ENCODE data around the gene RNASE1. TPM values are rescaled to one million over a fixed set of nuclear protein-coding genes. Genes with fewer than 3 reads are reported as not detected.
"Not testable (repeated sequence)": the region's sequence is repeated elsewhere in the genome, so short reads cannot be mapped to it uniquely, and the experiment has no call there.

Gene RNASE1
- total RNA-seq, 2 experiments from 2014 or later: not detected

DNA sequence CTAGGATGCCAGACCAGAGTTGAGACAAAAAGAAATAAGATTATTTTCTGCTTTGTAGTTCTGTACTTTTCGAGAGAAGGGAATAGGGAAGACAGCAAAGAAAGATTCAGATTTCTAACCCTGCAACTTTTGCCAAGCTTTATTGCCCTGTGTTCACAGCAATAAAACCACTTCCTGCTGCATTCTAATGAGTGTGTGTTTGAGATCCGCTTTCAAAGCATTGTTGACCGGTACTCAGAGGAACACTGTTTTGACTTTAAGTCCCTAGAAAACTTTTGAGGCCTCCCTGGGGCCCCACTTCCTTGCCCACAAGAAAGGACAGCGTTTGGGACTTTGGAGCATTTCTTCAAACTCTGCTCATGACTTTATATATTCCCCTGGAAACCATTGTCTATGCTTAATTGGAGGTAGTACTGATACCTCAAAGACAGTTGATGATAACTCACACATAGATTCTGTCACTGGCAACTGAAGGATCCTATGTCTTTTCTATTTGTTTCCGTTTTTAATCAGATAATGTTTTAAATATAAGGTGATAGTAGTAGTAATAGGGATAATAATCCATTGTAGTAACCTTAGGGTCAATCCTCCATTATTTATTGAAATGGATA lies 20.3 kb downstream of the RNASE1 start:
- POLR2A ChIA-PET: interaction anchor here (0.6 kb wide), 1 partner anchor 99 kb away, joined by 3 read pairs; no protein-coding TSS in a partner anchor
- CTCF ChIA-PET: no interaction called here

DNA sequence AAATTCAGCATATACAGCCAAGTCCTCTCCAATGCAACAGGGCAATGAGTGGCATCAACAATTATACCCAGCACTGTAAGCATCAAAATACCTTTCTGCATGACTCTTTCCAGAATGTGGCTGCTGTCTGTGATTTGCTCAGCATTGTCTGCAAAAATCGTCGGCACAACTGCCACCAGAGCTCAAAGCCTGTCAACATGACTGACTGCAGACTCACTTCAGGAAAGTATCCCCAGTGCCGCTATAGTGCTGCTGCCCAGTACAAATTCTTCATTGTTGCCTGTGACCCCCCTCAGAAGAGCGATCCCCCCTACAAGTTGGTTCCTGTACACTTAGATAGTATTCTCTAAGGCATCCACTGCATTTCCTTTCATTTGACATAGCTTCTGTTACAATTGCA lies 20.8 kb downstream of the RNASE1 start:
- ChIA-PET CTCF (no interaction called here), POLR2A (no interaction called here)

DNA sequence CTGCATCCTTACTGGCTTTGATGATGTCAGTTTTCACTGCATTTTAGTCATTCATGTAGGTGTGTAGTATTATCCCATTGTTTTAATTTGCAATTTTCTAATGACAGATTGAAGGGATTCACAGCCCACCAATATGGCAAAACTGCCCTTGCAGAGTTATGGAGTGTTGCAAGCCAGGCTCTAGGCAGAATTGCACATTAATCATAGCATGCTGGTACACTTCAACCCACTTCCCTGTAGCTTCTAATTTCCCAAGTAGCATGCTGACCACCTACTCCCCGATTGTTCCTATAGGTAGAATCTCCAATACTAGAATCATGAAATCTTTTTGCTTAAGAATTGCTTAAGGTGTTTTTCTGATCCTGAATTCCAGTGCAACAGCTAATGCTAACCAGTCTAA lies 26.7 kb downstream of the RNASE1 start:
- ChIA-PET CTCF (no interaction called here), POLR2A (no interaction called here)

DNA sequence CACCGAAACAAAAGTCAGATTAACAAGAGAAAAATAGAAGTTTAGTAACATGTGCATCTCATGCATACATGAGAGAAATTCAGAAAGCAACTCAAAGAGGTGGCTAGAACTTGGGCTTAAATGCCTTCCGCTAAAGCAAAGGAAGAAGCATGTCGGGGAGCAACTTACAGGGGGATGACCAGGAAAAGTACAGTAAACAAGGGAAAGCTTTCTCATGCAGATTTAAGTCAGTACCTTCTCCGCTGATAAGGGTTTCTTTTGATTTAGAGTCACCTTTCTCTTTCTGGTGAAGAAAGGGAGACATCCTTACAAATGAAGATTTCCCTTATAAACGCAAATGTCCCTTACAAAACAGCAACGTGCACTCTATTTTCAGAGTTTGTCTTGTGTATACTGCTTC lies 27.6 kb downstream of the RNASE1 start:
- POLR2A ChIA-PET: no interaction called here
- CTCF ChIA-PET: no interaction called here

DNA sequence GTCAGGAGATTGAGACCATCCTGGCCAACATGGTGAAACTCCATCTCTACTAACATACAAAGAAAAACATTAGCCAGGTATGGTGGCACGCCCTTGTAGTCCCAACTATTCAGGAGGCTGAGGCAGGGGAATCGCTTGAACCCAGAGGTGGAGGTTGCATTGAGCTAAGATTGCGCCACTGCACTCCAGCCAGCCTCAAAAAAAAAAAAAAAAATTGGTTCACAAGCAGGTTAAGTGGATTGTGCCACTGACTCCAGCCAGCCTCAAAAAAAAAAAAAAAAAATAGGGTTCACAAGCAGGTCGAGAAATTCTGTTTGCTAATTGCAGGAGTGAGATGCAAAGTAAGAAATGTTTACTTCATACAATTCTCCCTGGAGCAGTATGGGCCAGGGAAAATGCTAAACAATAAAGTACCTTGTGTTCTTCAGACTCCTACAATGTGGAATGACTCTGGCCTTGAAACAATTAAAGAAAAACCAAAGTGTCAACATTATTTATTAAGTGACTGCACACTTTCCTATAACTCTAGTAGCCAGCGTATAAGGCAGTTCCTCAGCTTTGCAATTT lies 28.3 kb downstream of the RNASE1 start:
- ChIA-PET POLR2A (no interaction called here), CTCF (no interaction called here)

DNA sequence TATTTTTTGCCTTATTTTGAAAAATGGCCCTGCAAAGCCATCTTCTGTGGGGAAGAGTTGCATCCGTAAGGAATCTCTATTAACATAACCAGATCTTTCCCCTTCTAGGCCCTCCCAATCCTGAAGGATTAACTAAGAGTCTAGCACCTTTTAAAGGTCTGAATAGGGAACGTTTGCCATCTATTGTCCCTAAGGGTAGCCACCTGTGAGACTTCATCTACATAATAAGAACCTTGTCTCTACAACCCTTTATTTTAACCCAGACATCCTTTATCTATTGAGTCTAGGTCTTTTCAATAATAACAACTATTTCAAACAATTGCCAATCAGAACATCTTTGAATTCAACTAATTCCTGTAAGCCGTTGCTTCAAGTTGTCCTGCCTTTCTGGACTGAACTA lies 30.0 kb downstream of the RNASE1 start:
- POLR2A ChIA-PET: no interaction called here

DNA sequence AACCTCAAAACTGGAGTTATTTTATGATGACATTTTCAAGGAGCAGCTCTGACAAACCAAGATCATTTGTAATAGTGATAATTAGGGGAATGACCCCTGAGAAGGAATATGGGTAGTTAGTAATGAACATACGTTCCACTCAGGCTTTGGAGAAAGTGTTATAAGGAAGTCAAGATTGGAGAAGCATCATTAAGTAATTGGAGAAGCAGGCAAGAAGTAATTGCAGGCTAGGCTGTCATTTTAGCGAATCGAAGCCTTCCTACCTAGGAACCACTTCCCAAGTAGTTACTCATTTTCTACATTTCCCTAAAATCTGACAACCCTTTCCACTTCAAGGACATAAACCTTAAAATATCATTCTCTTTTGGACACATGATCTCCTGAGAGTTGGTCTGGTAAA lies 33.2 kb downstream of the RNASE1 start:
- ChIA-PET CTCF (no interaction called here), POLR2A (no interaction called here)

More for the DNA sequence above, 30.0 kb downstream of the RNASE1 start:
- CTCF ChIA-PET: no interaction called here

DNA sequence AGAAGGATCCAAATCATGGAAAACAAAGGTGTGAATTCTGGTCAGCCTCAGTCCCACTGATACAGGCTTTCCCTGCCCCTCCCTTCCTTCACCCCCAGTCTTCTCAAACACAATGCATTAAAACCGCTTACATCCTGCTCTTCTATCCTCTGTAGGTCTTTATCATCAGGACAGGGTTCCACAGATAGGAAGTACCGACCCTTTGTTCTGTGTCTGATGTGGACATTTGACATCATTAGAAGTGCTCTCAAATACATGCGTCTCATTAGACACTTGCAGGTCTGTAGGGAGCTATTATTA lies 34.1 kb downstream of the RNASE1 start:
- ChIA-PET CTCF (no interaction called here), POLR2A (no interaction called here)

DNA sequence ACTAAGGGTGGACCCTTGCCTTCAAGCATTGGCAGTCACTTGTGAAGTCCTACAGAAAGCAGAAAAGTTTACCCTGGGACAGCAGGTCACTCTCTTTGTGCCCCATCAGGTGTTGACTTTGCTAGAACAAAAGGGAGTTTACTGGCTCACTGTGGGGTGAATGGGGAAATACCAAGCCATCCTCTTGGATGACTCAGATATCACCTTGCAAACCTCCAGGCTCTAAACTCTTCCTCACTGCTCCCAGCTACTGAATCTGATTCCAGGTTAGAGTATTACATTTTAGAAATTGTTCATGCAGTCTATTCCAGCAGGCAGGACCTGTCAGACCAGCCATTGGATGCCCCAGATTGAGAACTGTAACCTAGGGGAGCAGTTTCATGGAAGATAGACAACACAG lies 41.7 kb downstream of the RNASE1 start:
- CTCF ChIA-PET: interaction anchor here (1.4 kb wide), 1 partner anchor 9 kb away, joined by 3 read pairs; no protein-coding TSS in a partner anchor
- POLR2A ChIA-PET: no interaction called here

DNA sequence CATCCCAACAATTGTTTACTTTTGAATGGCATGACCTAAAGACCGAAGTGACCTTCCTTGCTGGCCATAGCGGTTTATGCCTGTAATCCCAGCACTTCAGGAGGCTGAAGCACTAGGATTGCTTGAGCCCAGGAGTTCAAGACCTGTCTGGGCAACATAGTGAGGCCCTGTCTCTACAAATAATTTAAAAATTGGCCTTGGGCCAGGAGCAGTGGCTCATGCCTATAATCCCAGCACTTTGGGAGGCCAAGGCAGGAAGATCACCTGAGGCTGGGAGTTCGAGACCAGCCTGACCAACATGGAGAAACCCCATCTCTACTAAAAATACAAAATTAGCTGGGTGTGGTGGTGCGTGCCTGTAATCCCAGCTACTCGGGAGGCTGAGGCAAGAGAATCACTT lies 43.2 kb downstream of the RNASE1 start:
- CTCF ChIA-PET, POLR2A ChIA-PET: not testable (repeated sequence)

DNA sequence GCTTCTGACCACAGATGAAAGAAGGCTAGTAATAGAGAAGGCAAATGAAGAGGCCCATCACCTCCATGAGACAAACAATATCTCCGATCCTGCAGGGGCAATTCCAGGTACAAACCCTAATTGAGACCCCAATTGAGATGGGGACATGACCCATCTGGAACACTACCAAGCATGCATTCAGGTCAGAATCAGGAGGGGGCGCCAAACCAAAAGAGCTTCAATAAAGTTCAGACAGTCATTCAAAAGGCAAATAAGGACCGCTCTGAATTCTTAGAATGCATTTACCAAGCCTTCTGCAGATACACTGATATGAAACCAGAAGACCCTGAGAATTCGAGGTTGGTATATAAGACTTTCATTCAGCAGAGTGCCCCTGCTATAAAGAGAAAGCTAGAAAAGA lies 44.7 kb downstream of the RNASE1 start:
- CTCF ChIA-PET: interaction anchor here (0.6 kb wide), 1 partner anchor 99 kb away, joined by 3 read pairs; no protein-coding TSS in a partner anchor
- POLR2A ChIA-PET: no interaction called here

DNA sequence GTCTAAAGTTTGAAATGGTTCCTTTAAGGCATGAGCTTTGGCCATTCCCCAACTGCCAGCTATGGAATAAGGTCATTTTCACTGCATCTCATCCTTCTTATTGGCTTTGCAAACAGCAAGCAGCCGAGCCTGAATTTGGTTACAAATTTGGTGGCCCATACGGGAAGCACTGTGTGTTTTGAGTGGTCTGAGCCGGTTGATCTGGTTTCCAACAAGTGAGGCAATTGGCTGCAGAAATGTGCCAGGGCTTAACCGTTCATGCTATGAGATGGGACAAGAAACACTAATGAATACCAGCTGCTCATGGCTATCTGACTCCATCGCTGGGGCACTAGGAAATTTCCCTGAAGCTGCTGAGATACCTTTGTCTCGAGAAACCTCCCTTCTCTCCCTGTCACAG lies 47.6 kb downstream of the RNASE1 start:
- ChIA-PET CTCF (no interaction called here), POLR2A (no interaction called here)

DNA sequence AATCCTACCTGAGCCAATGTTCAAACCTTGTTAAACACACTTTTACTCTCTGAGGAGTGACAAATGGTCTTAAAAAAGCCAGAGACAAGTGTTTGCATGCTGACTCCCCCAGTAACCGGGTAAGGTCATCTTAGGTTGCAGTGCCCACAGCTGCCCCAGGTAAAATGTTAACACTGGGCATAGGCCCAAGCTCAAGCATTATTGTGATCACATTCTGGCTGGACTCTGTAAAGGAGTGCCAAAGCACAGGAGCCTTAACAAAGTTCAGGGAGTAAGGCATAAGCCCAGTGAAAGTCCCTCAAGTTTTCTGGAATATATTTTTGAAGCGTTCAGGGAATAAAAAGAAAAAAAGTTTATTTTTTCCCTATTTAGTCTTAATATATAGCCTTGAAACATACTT lies 48.3 kb downstream of the RNASE1 start:
- POLR2A ChIA-PET: no interaction called here

DNA sequence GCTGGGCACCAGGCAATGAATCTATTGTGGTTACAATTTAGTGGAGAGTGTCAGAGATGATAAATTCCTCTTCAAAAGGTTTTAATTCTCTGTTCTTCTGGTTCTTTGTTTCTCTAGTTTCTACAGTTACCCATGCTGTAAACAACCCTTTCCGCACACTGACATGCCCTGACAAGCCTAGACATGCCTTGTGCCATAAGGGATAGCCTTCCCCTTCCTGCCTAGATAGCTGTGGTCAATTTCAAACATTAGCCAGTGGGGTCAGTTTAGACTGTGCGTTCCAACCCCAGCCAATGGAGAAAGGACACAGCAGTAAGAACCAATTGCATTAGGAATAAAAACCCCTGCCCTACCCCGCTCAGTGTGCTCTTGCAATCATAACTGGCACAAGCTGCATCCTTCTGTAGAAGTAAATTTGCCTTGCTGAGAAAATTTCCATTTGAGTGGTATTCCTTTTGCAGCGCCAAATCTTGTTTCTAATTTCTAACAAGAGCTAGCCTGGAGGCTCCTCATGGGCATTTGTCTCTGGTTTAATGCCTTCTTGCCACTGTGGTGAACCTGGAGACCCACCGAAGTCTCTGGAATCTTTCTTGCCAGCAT lies 50.6 kb downstream of the RNASE1 start:
- ChIA-PET POLR2A (no interaction called here), CTCF (no interaction called here)

More for the DNA sequence above, 48.3 kb downstream of the RNASE1 start:
- CTCF ChIA-PET: no interaction called here

Other genes with a start within 250 kb of the RNASE1 start
- gene RNASE9, start 241.8 kb downstream of the RNASE1 start, total RNA-seq: not detected
- not detected for gene RNASE11, start 214.8 kb downstream of the RNASE1 start, total RNA-seq
- not detected for gene RNASE12, start 211.5 kb downstream of the RNASE1 start, total RNA-seq
- gene OR6S1, start 161.2 kb downstream of the RNASE1 start, total RNA-seq: not detected
- gene RNASE4, start 118.3 kb downstream of the RNASE1 start, total RNA-seq: under 1 TPM; 0.10 to 0.57 TPM
- under 1 TPM; 0.34 to 0.99 TPM for gene ANG, start 114.1 kb downstream of the RNASE1 start, total RNA-seq
- gene EDDM3A, start 57.0 kb downstream of the RNASE1 start, total RNA-seq: not detected
- gene EDDM3B, start 34.4 kb downstream of the RNASE1 start, total RNA-seq: not detected
- gene RNASE6, start 21.6 kb downstream of the RNASE1 start, total RNA-seq: under 1 TPM; 0.34 to 0.40 TPM
- gene RNASE3, start 88.5 kb upstream of the RNASE1 start, total RNA-seq: not detected
- not detected for gene RNASE2, start 152.6 kb upstream of the RNASE1 start, total RNA-seq
- gene METTL17, start 187.1 kb upstream of the RNASE1 start, total RNA-seq: 100 to 1,000 TPM; 105 to 106 TPM
- under 1 TPM in 1 of 2 experiments, not detected in 1; 0.34 TPM for gene SLC39A2, start 196.4 kb upstream of the RNASE1 start, total RNA-seq
- 1 to 10 TPM; 4.0 to 4.5 TPM for gene NDRG2, start 222.2 kb upstream of the RNASE1 start, total RNA-seq
- not detected for gene TPPP2, start 227.4 kb upstream of the RNASE1 start, total RNA-seq
- not detected for gene RNASE13, start 232.0 kb upstream of the RNASE1 start, total RNA-seq
- gene RNASE7, start 239.5 kb upstream of the RNASE1 start, total RNA-seq: not detected